ENCODE measurements around the gene EXOSC3. TPM values are rescaled to one million over a fixed set of nuclear protein-coding genes. Genes with fewer than 3 reads are reported as not detected.
A peak's percentile ranks its signal among the peaks of the same experiment; 100 is the strongest.

Gene EXOSC3
- total and polyA plus RNA-seq, 10 of the 15 experiments (the other 5 are each of a cell fraction or from before 2014, with no cell fraction given): 8.2 to 161 (median 61.4) TPM

GRCh38 chr9:37739222-37739621 is 45.6 kb downstream of the EXOSC3 start:
- Histone ChIP-seq H3K9me3 (replicated peaks; ENCODE audit: control insufficient read depth, insufficient read depth, low read length) (no peaks in the 10 kb centered on the region), H3K27me3 (replicated peaks in 1 of 2; ENCODE audit: control insufficient read depth in 2 of 2, insufficient read depth in 2 of 2, low read length in 1 of 2) (0 out of 4 replicates have a peak, but pooled peaks cover 0 to 1% of the 10 kb centered on the region in 2 experiments), H3K4me2 (ENCODE audit: control insufficient read depth, insufficient read depth) (no peak overlapping the region), H3K36me3 (ENCODE audit: control insufficient read depth in 2 of 2, insufficient read depth in 2 of 2, low read length in 1 of 2) (no peaks in the 10 kb centered on the region), H3K27ac (ENCODE audit: control insufficient read depth, insufficient read depth) (no peak overlapping the region), H4K20me1 (ENCODE audit: control insufficient read depth, insufficient read depth) (no peaks in the 10 kb centered on the region), H3K4me1 (ENCODE audit: control insufficient read depth, insufficient read depth, low read length) (no peaks in the 10 kb centered on the region), H3K79me2 (ENCODE audit: control insufficient read depth, insufficient read depth, low read length) (no peaks in the 10 kb centered on the region), H3K4me3 (no peak overlapping the region), H2AFZ (ENCODE audit: control insufficient read depth, low read depth, low read length) (no peak overlapping the region), H3K9ac (ENCODE audit: control insufficient read depth, insufficient read depth, low read length) (no peak overlapping the region)
- FAIRE-seq (no peak), ATAC-seq (no peak), DNase-seq (ENCODE audit: low read depth, low spot score) (no peak)
- TF ChIP-seq CBFB (IDR thresholded peaks at IDR 0.05; ENCODE audit: low read depth) (no peak), SIX5 (IDR thresholded peaks at IDR 0.05; ENCODE audit: low read depth, low read length, severe bottlenecking) (no peak), TBL1XR1 (IDR thresholded peaks at IDR 0.05; ENCODE audit: low read depth, low read length) (no peak)
- ChIA-PET CTCF (no interaction called here), RAD21 (ENCODE audit: unreplicated experiment) (no interaction called here), POLR2A (no interaction called here), SMC1A (ENCODE audit: uncharacterized antibody, unreplicated experiment) (no interaction called here)
- in situ Hi-C loops (cut with MboI): no loop called here
- BruUV-seq (replicated peaks): no TSS peak
- intact Hi-C loops (cut with micrococcal nuclease; ENCODE audit: unreplicated experiment): no loop called here
- 30% methylated on average over 5 of the region's 5 CpGs for WGBS (ENCODE audit: insufficient coverage, insufficient replicate concordance, low lambda C conversion rate, missing lambda C conversion rate)

- H3K27ac ChIP-seq (ENCODE audit: control insufficient read depth, insufficient read depth): no peak overlapping the region
- CTCF ChIA-PET: interaction anchor here (1.4 kb wide), 1 partner anchor 15 kb away, joined by 4 read pairs; no protein-coding TSS in a partner anchor
- H2AFZ ChIP-seq (ENCODE audit: control insufficient read depth, low read depth, low read length): no peak overlapping the region
- 4% methylated on average over 2 of the region's 2 CpGs for WGBS (ENCODE audit: insufficient coverage, insufficient replicate concordance, low lambda C conversion rate, missing lambda C conversion rate)
- in situ Hi-C loops (cut with MboI) (no loop called here), intact Hi-C loops (cut with micrococcal nuclease; ENCODE audit: unreplicated experiment) (no loop called here)
- ATAC-seq: peak; percentile 83
- H4K20me1 ChIP-seq (ENCODE audit: control insufficient read depth, insufficient read depth): no peaks in the 10 kb centered on the region
- no peak overlapping the region for H3K9ac ChIP-seq (ENCODE audit: control insufficient read depth, insufficient read depth, low read length)
- BruUV-seq (replicated peaks): no TSS peak
- H3K4me2 ChIP-seq (ENCODE audit: control insufficient read depth, insufficient read depth): no peak overlapping the region
- 0 out of 4 replicates have a peak, but pooled peaks cover 0 to 1% of the 10 kb centered on the region in 2 experiments for H3K27me3 ChIP-seq (replicated peaks in 1 of 2; ENCODE audit: control insufficient read depth in 2 of 2, insufficient read depth in 2 of 2, low read length in 1 of 2)
- H3K36me3 ChIP-seq (ENCODE audit: control insufficient read depth in 2 of 2, insufficient read depth in 2 of 2, low read length in 1 of 2): no peaks in the 10 kb centered on the region
- RAD21 ChIA-PET (ENCODE audit: unreplicated experiment): interaction anchor here (0.6 kb wide), 1 partner anchor 1626 kb away, joined by 3 read pairs; no protein-coding TSS in a partner anchor
- H3K4me3 ChIP-seq: no peak overlapping the region
- H3K9me3 ChIP-seq (replicated peaks; ENCODE audit: control insufficient read depth, insufficient read depth, low read length): no peaks in the 10 kb centered on the region
- POLR2A ChIA-PET: interaction anchor here (1.0 to 1.1 kb wide), 2 partner anchors 10 to 141 kb away, joined by 3 to 4 read pairs; no protein-coding TSS in a partner anchor
- SMC1A ChIA-PET (ENCODE audit: uncharacterized antibody, unreplicated experiment): interaction anchor here (0.9 to 1.5 kb wide), 6 partner anchors 8 to 169 kb away, joined by 3 read pairs; no protein-coding TSS in a partner anchor
- no peaks in the 10 kb centered on the region for H3K79me2 ChIP-seq (ENCODE audit: control insufficient read depth, insufficient read depth, low read length)
- no peak for FAIRE-seq
- TF ChIP-seq MEF2A (IDR thresholded peaks at IDR 0.05; ENCODE audit: insufficient read depth, low read depth, low read length) (no peak), STAT1 (conservative IDR thresholded peaks at IDR 0.05) (no peak), RCOR1 (conservative IDR thresholded peaks at IDR 0.05; ENCODE audit: low read depth, low read length) (no peak), NFIC (IDR thresholded peaks at IDR 0.05; ENCODE audit: low read depth, low read length) (no peak), ZNF217 (IDR thresholded peaks at IDR 0.05) (no peak), PAX5 (IDR thresholded peaks at IDR 0.05; ENCODE audit: borderline replicate concordance, low read depth, low read length) (no peak)
- no peaks in the 10 kb centered on the region for H3K4me1 ChIP-seq (ENCODE audit: control insufficient read depth, insufficient read depth, low read length)
- no peak for DNase-seq (ENCODE audit: low read depth, low spot score)
Observed at GRCh38 chr9:37732952-37733351, 51.9 kb downstream of the EXOSC3 start.
